Fibroblast of lung (primary cell): ENCODE data around the gene KRT8. TPM values are rescaled to one million over a fixed set of nuclear protein-coding genes. Genes with fewer than 3 reads are reported as not detected.

ENCODE experiments used
- DNase-seq, 2 donors: peaks; one replicate each; pipeline versions ENCODE4 v3.0.0 to v3.0.0-alpha.2; 2010; ENCODE audit warnings: low read depth in 2 of 2
- H2AFZ ChIP-seq: 2 replicates; pipeline ENCODE4 v1.5.1; 2012; ENCODE audit warnings: low read length, control low read depth, inconsistent platforms
- H3K27ac ChIP-seq: 2 replicates; pipeline ENCODE4 v1.5.1; 2011; ENCODE audit warnings: low read length, control low read depth; ENCODE audit not compliant: insufficient read depth
- H3K27me3 ChIP-seq: 2 replicates; pipeline ENCODE4 v1.5.1; 2011; ENCODE audit warnings: mild to moderate bottlenecking, low read length; ENCODE audit not compliant: control insufficient read depth, insufficient read depth
- H3K36me3 ChIP-seq: 2 replicates; pipeline ENCODE4 v1.5.1; 2011; ENCODE audit warnings: low read length; ENCODE audit not compliant: control insufficient read depth, insufficient read depth
- H3K4me1 ChIP-seq: 2 replicates; pipeline ENCODE4 v1.5.1; 2011; ENCODE audit warnings: low read length; ENCODE audit not compliant: control insufficient read depth, insufficient read depth; ENCODE audit errors: extremely low read depth
- H3K4me2 ChIP-seq: 2 replicates; pipeline ENCODE4 v1.5.1; 2011; ENCODE audit warnings: low read length, control low read depth; ENCODE audit not compliant: insufficient read depth; ENCODE audit errors: extremely low read depth
- H3K4me3 ChIP-seq, 4 experiments: fragments of 200-600 bp in 1 of 4; sonication (generic) in 1 of 4; replicated peaks in 1 of 4; 2 replicates each; pipeline ENCODE4 v1.5.1; 2011 to 2016; ENCODE audit warnings: low read length in 4 of 4, low read depth in 3 of 4, mild to moderate bottlenecking in 3 of 4, control low read depth in 2 of 4, inconsistent platforms in 1 of 4, mixed read lengths in 1 of 4; ENCODE audit not compliant: insufficient read depth in 1 of 4; ENCODE audit errors: control extremely low read depth in 1 of 4
- H3K79me2 ChIP-seq: 2 replicates; pipeline ENCODE4 v1.5.1; 2012; ENCODE audit warnings: mild to moderate bottlenecking, low read length, inconsistent platforms; ENCODE audit not compliant: control insufficient read depth, insufficient read depth
- H3K9ac ChIP-seq: 2 replicates; pipeline ENCODE4 v1.5.1; 2011; ENCODE audit warnings: mild to moderate bottlenecking, low read length, control low read depth; ENCODE audit not compliant: insufficient read depth
- H3K9me3 ChIP-seq: 2 replicates; pipeline ENCODE4 v1.5.1; 2012; ENCODE audit warnings: low read depth, low read length; ENCODE audit not compliant: control insufficient read depth, insufficient read depth
- H4K20me1 ChIP-seq: 2 replicates; pipeline ENCODE4 v1.5.1; 2011; ENCODE audit warnings: low read length; ENCODE audit not compliant: control insufficient read depth, insufficient read depth; ENCODE audit errors: extremely low read depth
- EZH2 ChIP-seq: IDR thresholded peaks from 2 replicates; pipeline ENCODE4 v1.5.1; 2012; ENCODE audit warnings: low read length, control low read depth, mild to moderate bottlenecking; ENCODE audit errors: missing control alignments
- polyA plus RNA-seq, 2 donors: library from polyadenylated mRNA; depleted of rRNA in 1 of 2; stranded (reverse) in 1 of 2; unstranded in 1 of 2; fragments of >200 nt; gene quantifications; 2 replicates each; pipeline ENCODE4 v1.2.1, GENCODE V29; 2011 to 2012; ENCODE audit warnings: missing spikeins in 1 of 2
- total RNA-seq: library from RNA; depleted of rRNA; stranded (reverse); fragments of >200 nt; gene quantifications from 2 replicates; pipeline ENCODE4 v1.2.1, GENCODE V29; 2014
- TF ChIP-seq, protein P1 (sequence below), 2 donors: IDR thresholded peaks in 1 of 2; conservative IDR thresholded peaks in 1 of 2; 1 replicate in 1 of 2; 2 replicates in 1 of 2; pipeline ENCODE4 v1.5.1; 2011 to 2012; ENCODE audit warnings: low read length in 2 of 2, control low read depth in 1 of 2, inconsistent platforms in 1 of 2, low read depth in 1 of 2, mild to moderate bottlenecking in 1 of 2

KRT8 gene
- total and polyA plus RNA-seq, 2 donors (not counting 1 experiment from before 2014, with no cell fraction given): 0.66 to 16.3 TPM

DNA sequence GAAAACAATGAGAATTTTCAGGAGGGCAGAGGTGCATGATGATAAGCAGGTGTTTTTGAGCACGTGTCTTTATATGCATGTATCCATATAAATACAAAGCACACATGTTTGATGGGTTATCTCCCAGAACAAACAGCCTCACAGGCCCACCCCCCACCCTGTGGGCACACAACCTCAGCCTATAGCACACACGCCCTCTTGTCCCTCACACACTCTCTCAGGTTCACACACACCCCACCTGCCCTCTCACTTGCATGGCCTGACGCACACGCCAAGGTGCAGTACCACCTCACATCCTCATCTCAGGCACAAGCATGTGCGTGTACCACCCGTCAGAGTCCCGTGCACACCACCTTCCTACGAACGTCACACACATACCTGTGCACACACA lies 8.6 kb upstream of the KRT8 start:
- Histone ChIP-seq H3K27ac (no peak overlapping the region), H3K4me2 (no peak overlapping the region)
- TF ChIP-seq, protein P1, sequence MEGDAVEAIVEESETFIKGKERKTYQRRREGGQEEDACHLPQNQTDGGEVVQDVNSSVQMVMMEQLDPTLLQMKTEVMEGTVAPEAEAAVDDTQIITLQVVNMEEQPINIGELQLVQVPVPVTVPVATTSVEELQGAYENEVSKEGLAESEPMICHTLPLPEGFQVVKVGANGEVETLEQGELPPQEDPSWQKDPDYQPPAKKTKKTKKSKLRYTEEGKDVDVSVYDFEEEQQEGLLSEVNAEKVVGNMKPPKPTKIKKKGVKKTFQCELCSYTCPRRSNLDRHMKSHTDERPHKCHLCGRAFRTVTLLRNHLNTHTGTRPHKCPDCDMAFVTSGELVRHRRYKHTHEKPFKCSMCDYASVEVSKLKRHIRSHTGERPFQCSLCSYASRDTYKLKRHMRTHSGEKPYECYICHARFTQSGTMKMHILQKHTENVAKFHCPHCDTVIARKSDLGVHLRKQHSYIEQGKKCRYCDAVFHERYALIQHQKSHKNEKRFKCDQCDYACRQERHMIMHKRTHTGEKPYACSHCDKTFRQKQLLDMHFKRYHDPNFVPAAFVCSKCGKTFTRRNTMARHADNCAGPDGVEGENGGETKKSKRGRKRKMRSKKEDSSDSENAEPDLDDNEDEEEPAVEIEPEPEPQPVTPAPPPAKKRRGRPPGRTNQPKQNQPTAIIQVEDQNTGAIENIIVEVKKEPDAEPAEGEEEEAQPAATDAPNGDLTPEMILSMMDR (conservative IDR thresholded peaks at IDR 0.05 in 1 of 2, IDR thresholded peaks at IDR 0.05 in 1 of 2; ENCODE audit: low read depth in 1 of 2, low read length in 2 of 2): no peak
- no peak for TF ChIP-seq EZH2

DNA sequence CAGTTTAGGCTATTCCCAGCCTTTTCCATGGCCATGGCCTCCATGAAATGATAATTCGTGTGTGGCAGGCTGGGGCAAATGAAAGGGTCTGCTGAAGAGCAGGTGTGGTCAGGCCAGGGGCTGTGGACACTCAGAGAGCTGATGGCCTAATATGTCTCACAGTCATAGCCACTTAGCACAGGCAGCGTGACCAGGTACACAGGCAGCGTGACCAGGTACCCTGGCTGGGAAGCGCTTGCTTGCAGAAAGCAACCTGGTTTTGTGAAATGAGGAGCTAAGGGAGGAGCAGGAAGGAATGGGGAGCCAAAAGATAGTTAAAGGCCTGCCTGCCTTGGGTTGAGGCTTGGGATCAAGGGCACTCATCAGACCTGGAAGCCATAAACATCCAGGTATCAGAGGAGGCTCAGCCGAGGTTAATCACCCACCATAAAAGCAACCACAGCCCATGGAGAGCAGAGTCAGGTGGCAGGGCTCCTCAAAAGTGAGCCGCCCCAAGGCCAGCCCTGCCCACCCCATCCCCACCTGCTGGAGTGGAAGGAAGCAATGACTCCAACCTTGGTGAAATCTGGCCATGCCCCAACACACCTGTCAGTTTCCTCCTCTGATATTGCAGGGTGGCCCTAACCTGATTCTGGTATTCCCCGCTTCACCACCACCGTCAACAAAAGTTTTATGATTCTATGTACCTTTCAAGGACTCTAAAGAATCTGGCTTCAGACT lies 8.0 kb upstream of the KRT8 start:
- no peak for DNase-seq
- H3K4me3 ChIP-seq: no peak overlapping the region
- H3K27ac ChIP-seq: no peak overlapping the region
- no peaks in the 10 kb centered on the region for H3K9me3 ChIP-seq
- H2AFZ ChIP-seq: no peak overlapping the region
- H4K20me1 ChIP-seq: no peaks in the 10 kb centered on the region
- TF ChIP-seq, protein P1 (conservative IDR thresholded peaks at IDR 0.05 in 1 of 2, IDR thresholded peaks at IDR 0.05 in 1 of 2; ENCODE audit: low read depth in 1 of 2, low read length in 2 of 2): no peak
- no peak for TF ChIP-seq EZH2
- H3K4me2 ChIP-seq: no peak overlapping the region
- H3K36me3 ChIP-seq: no peaks in the 10 kb centered on the region
- no peaks in the 10 kb centered on the region for H3K27me3 ChIP-seq
- no peaks in the 10 kb centered on the region for H3K79me2 ChIP-seq
- no peaks in the 10 kb centered on the region for H3K4me1 ChIP-seq
- no peak overlapping the region for H3K9ac ChIP-seq

More for the DNA sequence above, 8.6 kb upstream of the KRT8 start:
- Histone ChIP-seq H3K36me3 (no peaks in the 10 kb centered on the region), H3K9me3 (no peaks in the 10 kb centered on the region), H3K27me3 (no peaks in the 10 kb centered on the region), H3K79me2 (no peaks in the 10 kb centered on the region), H4K20me1 (no peaks in the 10 kb centered on the region), H3K9ac (no peak overlapping the region), H3K4me3 (no peak overlapping the region), H3K4me1 (no peaks in the 10 kb centered on the region), H2AFZ (no peak overlapping the region)
- DNase-seq: no peak

DNA sequence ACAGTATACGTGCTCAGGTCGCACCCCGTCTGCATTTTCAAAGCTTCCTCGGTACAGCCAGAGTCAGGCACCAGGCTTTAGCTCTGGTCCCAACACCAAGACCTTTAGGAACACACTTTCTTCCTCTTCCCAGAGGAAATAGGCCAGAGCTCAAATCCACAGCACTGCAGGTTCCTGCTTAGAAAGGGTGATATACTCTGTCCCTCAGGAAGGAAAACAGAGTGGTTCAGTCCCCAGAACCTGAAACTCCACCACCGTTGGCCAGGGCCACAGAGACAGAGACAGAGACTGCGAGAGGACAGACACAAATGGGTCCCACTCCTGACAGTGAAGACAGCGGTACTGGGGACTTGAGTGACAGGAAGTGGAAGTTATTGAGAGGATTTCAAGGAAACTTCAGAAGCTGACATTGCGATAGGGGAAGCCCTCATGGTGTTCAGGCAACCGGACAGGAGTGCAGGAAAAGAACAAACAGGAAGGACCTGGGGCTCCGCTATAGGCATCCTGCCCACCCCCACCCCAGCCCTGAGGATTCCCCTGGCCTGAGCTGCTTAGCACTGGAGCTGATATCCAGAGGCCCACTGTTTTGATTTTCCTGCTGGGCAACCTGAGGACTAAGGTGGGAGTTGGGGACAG lies 5.5 kb upstream of the KRT8 start:
- Histone ChIP-seq H3K4me2 (no peak overlapping the region), H3K9me3 (no peaks in the 10 kb centered on the region), H3K36me3 (no peaks in the 10 kb centered on the region), H3K79me2 (no peaks in the 10 kb centered on the region), H3K4me1 (no peaks in the 10 kb centered on the region), H3K9ac (no peak overlapping the region), H4K20me1 (no peaks in the 10 kb centered on the region), H2AFZ (no peak overlapping the region), H3K27ac (no peak overlapping the region), H3K27me3 (no peaks in the 10 kb centered on the region), H3K4me3 (no peak overlapping the region)
- TF ChIP-seq, protein P1 (conservative IDR thresholded peaks at IDR 0.05 in 1 of 2, IDR thresholded peaks at IDR 0.05 in 1 of 2; ENCODE audit: low read depth in 1 of 2, low read length in 2 of 2): no peak
- TF ChIP-seq EZH2: no peak
- DNase-seq: no peak
